Activated CD4-positive, alpha-beta memory T cell treated with anti-CD3 and anti-CD28 coated beads for 36 hours (primary cell): ENCODE measurements around the gene SUN5. TPM values are rescaled to one million over a fixed set of nuclear protein-coding genes. Genes with fewer than 3 reads are reported as not detected.
A peak's percentile ranks its signal among the peaks of the same experiment; 100 is the strongest.
"Not testable (repeated sequence)": the region's sequence is repeated elsewhere in the genome, so short reads cannot be mapped to it uniquely, and the experiment has no call there.

ENCODE experiments used
- CTCF ChIA-PET: fragments of 350-600 bp; sonication (Branson Sonifier 250); formaldehyde crosslinking; loops from one replicate; lab custom pipeline; 2021; ENCODE audit warnings: antibody characterized with exemption, inconsistent platforms; lab: Charles Lee
- POLR2A ChIA-PET: fragments of 350-600 bp; sonication (Branson Sonifier 250); formaldehyde crosslinking; loops from one replicate; lab custom pipeline; 2021; ENCODE audit warnings: antibody characterized with exemption; lab: Charles Lee
- DNase-seq: peaks from one replicate; pipeline ENCODE4 v3.0.0-alpha.2; 2020
- H3K27ac Mint-ChIP-seq: one replicate; pipeline ENCODE4 v1.8.0; 2021; ENCODE audit warnings: mixed read lengths
- H3K27me3 Mint-ChIP-seq: one replicate; pipeline ENCODE4 v1.8.0; 2021; ENCODE audit warnings: mixed read lengths
- H3K36me3 Mint-ChIP-seq: one replicate; pipeline ENCODE4 v1.8.0; 2021; ENCODE audit warnings: mixed read lengths
- H3K4me1 Mint-ChIP-seq: one replicate; pipeline ENCODE4 v1.8.0; 2021; ENCODE audit warnings: low read depth, mixed read lengths
- H3K4me3 Mint-ChIP-seq: one replicate; pipeline ENCODE4 v1.8.0; 2021; ENCODE audit warnings: mild to moderate bottlenecking, mixed read lengths
- H3K9me3 Mint-ChIP-seq: one replicate; pipeline ENCODE4 v1.8.0; 2021; ENCODE audit warnings: mixed read lengths
- intact Hi-C: fragments of 100-400 bp; cut with micrococcal nuclease; formaldehyde crosslinking; loops from one replicate; pipeline ENCODE4 v1.15.1; 2023
- total RNA-seq, 2 experiments: library from RNA; stranded (reverse); gene quantifications; one replicate each; pipeline ENCODE4 v1.2.3, GENCODE V29; 2021

The SUN5 gene
- total RNA-seq, 2 experiments from 2014 or later = not detected

- Mint-ChIP-seq H3K27ac (peak overlapping the region; percentile 38), H3K4me3 (no peak overlapping the region), H3K4me1 (peaks cover 43% of the 10 kb centered on the region), H3K9me3 (peaks cover 16% of the 10 kb centered on the region), H3K27me3 (no peaks in the 10 kb centered on the region), H3K36me3 (peaks cover 8% of the 10 kb centered on the region)
- ChIA-PET POLR2A (interaction anchor here (1.3 kb wide), 1 partner anchor 9 kb away, joined by 7 read pairs; no protein-coding TSS in a partner anchor), CTCF (interaction anchor here (0.9 to 1.2 kb wide), 3 partner anchors 22 to 54 kb away, joined by 3 read pairs; no protein-coding TSS in a partner anchor)
- peak; percentile 7 for DNase-seq
- intact Hi-C loops = no loop called here
These were observed 28.2 kb downstream of the SUN5 start for GRCh38 chr20:32975698-32976674.

DNA sequence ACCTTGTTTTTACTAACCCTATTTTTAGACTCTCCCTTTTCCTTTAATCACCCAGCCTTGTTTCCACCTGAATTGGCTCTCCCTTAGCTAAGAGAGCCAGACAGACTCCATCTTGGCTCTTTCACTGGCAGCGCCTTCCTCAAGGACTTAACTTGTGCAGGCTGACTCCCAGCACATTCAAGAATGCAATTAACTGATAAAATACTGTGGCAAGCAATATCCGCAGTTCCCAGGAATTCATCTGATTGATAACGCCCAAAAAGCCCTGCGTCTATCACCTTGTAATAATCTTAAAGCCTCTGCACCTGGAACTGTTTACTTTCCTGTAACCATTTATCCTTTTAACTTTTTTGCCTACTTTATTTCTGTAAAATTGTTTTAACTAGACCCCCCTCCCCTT is 29.1 kb downstream of the SUN5 start:
- H3K4me3 Mint-ChIP-seq, H3K27me3 Mint-ChIP-seq, H3K27ac Mint-ChIP-seq, POLR2A ChIA-PET, H3K36me3 Mint-ChIP-seq, CTCF ChIA-PET, intact Hi-C loops, DNase-seq: not testable (repeated sequence)
- Mint-ChIP-seq H3K9me3 (peaks cover 16% of the 10 kb centered on the region), H3K4me1 (peaks cover 52% of the 10 kb centered on the region)

- H3K36me3 Mint-ChIP-seq, H3K27me3 Mint-ChIP-seq, POLR2A ChIA-PET, H3K27ac Mint-ChIP-seq, H3K4me3 Mint-ChIP-seq, intact Hi-C loops: not testable (repeated sequence)
- Mint-ChIP-seq H3K4me1 (peaks cover 59% of the 10 kb centered on the region), H3K9me3 (peaks cover 16% of the 10 kb centered on the region)
- peak; percentile 6 for DNase-seq
- CTCF ChIA-PET = interaction anchor here (0.8 to 1.8 kb wide), 3 partner anchors 28 to 30 kb away, joined by 3 to 6 read pairs (median 5); partner anchors contain the start of gene SUN5
These were observed 29.8 kb downstream of the SUN5 start for GRCh38 chr20:32974204-32975064.

DNA sequence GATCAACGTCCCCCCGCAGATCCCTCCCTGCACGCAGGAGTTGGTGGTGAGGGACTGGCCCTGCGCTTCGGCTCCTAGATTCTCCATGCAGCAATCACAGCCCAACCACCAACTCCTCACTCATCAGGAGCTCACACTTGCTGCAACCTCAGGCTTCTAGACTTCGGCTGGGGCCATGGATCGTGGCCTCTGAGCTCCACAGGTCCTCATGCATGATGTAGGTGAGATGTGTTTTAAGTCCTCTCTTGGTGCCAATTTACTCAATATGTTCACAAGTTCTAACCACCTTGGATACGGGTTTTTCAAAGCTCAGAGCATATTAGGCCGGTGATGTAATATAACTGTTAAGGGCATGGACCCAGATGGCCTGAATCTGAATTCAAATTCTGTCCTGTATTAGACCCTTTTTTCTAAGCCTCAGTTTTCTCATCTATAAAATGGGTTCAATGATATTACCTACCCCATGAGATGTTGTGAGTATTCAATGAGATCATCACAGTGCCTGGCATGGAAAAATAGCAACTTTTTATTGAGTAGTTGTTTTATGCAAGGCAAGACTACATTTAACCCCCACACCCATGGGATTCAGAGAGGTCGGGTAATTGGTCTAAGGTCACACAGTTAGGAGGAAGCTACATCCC is 31.0 kb downstream of the SUN5 start:
- H3K4me1 Mint-ChIP-seq = peaks cover 71% of the 10 kb centered on the region
- ChIA-PET POLR2A (no interaction called here), CTCF (interaction anchor here (0.8 to 2.9 kb wide), 5 partner anchors 27 to 71 kb away, joined by 3 to 9 read pairs (median 5); partner anchors contain the start of gene SUN5)
- no peak overlapping the region for H3K4me3 Mint-ChIP-seq
- DNase-seq = peak; percentile 18
- H3K36me3 Mint-ChIP-seq = peaks cover 8% of the 10 kb centered on the region
- intact Hi-C loops = loop anchor here (2.0 kb wide), 2 partner anchors 22 to 32 kb away; partner anchors contain the start of gene SUN5
- H3K27me3 Mint-ChIP-seq = no peaks in the 10 kb centered on the region
- peaks cover 16% of the 10 kb centered on the region for H3K9me3 Mint-ChIP-seq
- H3K27ac Mint-ChIP-seq = no peak overlapping the region

DNA sequence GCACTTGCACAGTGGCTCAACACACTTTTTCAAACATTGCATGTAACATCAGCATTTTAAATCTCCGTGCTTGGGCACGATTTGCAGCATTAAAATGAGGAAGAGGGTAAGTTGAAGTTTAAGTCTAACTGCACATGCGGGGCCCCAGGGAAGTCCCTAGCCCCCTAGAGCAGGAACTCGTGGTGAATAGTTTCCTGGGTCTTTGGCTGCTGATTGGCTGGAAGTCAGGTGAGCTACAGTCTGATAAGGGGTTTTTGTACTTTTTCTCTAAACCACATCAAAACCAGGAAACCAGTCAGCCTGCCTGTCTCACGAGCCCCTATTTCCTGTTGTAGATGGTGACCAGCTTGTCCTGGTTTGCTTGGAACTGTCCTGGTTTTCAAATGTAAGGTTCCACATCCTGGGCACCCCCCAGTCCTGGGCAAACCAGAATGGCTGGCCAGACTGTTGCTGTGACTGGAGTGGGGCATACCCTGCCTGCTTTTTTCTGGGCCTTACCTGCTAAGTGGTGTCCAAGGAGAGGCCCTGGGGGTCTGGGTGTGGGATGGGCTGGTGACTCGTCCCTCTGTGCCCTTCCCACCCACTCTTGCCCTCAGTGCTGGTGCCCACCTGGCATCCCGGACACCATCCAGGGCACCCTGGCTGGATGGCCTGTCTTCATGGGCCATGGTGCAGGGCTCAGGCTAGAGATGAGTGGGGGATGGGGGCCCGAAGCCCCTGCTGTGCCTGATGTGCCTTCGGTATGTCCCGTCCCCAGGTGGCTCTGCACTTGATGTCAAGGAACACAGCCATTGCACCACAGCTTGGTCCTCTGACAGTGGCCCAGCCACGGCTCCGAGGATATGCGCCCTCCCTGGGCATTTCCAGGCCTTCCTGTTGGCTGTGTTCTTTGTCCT is 31.8 kb downstream of the SUN5 start:
- intact Hi-C loops = loop anchor here (1.0 to 2.0 kb wide), 3 partner anchors 22 to 32 kb away; partner anchors contain the start of gene SUN5
- H3K27me3 Mint-ChIP-seq = no peaks in the 10 kb centered on the region
- no peak overlapping the region for H3K27ac Mint-ChIP-seq
- POLR2A ChIA-PET = interaction anchor here (1.9 kb wide), 1 partner anchor 27 kb away, joined by 5 read pairs; no protein-coding TSS in a partner anchor
- DNase-seq = peak; percentile 91
- CTCF ChIA-PET = interaction anchor here (1.1 to 2.9 kb wide), 3 partner anchors 27 to 70 kb away, joined by 3 to 9 read pairs (median 7); partner anchors contain the start of gene SUN5
- peaks cover 73% of the 10 kb centered on the region for H3K4me1 Mint-ChIP-seq
- H3K9me3 Mint-ChIP-seq = peaks cover 16% of the 10 kb centered on the region
- no peak overlapping the region for H3K4me3 Mint-ChIP-seq
- peaks cover 8% of the 10 kb centered on the region for H3K36me3 Mint-ChIP-seq

GRCh38 chr20:32971703-32972161 is 32.5 kb downstream of the SUN5 start:
- Mint-ChIP-seq H3K4me1 (peaks cover 79% of the 10 kb centered on the region), H3K36me3 (peaks cover 7% of the 10 kb centered on the region), H3K9me3 (peaks cover 13% of the 10 kb centered on the region), H3K4me3 (no peak overlapping the region), H3K27ac (no peak overlapping the region), H3K27me3 (no peaks in the 10 kb centered on the region)
- POLR2A ChIA-PET = interaction anchor here (1.2 to 1.9 kb wide), 2 partner anchors 15 to 26 kb away, joined by 3 to 5 read pairs; no protein-coding TSS in a partner anchor
- DNase-seq = no peak
- intact Hi-C loops = loop anchor here (1.0 to 2.0 kb wide), 3 partner anchors 23 to 33 kb away; partner anchors contain the start of gene SUN5
- CTCF ChIA-PET = interaction anchor here (1.9 to 2.9 kb wide), 2 partner anchors 26 to 33 kb away, joined by 7 to 9 read pairs; partner anchors contain the start of gene SUN5

- ChIA-PET CTCF (interaction anchor here (0.9 to 2.9 kb wide), 3 partner anchors 25 to 132 kb away, joined by 3 to 9 read pairs (median 7); partner anchors contain the start of gene SUN5), POLR2A (interaction anchor here (1.2 to 1.9 kb wide), 2 partner anchors 15 to 25 kb away, joined by 3 to 5 read pairs; no protein-coding TSS in a partner anchor)
- Mint-ChIP-seq H3K4me3 (no peak overlapping the region), H3K27ac (no peak overlapping the region), H3K36me3 (peaks cover under 1% of the 10 kb centered on the region), H3K27me3 (no peaks in the 10 kb centered on the region), H3K9me3 (peaks cover 5% of the 10 kb centered on the region), H3K4me1 (peaks cover 79% of the 10 kb centered on the region)
- intact Hi-C loops = no loop called here
- peak; percentile 22 for DNase-seq
These were observed 33.3 kb downstream of the SUN5 start for GRCh38 chr20:32970973-32971300.

GRCh38 chr20:32970115-32970972 is 33.9 kb downstream of the SUN5 start:
- Mint-ChIP-seq H3K27ac (no peak overlapping the region), H3K4me3 (no peak overlapping the region), H3K4me1 (peaks cover 85% of the 10 kb centered on the region), H3K36me3 (no peaks in the 10 kb centered on the region), H3K9me3 (peaks cover under 1% of the 10 kb centered on the region), H3K27me3 (no peaks in the 10 kb centered on the region)
- DNase-seq = peak; percentile 8
- ChIA-PET POLR2A (interaction anchor here (0.5 to 1.9 kb wide), 3 partner anchors 16 to 1133 kb away, joined by 3 to 5 read pairs (median 3); no protein-coding TSS in a partner anchor), CTCF (interaction anchor here (0.9 to 2.9 kb wide), 3 partner anchors 25 to 131 kb away, joined by 3 to 9 read pairs (median 7); partner anchors contain the start of gene SUN5)
- intact Hi-C loops = no loop called here

DNA sequence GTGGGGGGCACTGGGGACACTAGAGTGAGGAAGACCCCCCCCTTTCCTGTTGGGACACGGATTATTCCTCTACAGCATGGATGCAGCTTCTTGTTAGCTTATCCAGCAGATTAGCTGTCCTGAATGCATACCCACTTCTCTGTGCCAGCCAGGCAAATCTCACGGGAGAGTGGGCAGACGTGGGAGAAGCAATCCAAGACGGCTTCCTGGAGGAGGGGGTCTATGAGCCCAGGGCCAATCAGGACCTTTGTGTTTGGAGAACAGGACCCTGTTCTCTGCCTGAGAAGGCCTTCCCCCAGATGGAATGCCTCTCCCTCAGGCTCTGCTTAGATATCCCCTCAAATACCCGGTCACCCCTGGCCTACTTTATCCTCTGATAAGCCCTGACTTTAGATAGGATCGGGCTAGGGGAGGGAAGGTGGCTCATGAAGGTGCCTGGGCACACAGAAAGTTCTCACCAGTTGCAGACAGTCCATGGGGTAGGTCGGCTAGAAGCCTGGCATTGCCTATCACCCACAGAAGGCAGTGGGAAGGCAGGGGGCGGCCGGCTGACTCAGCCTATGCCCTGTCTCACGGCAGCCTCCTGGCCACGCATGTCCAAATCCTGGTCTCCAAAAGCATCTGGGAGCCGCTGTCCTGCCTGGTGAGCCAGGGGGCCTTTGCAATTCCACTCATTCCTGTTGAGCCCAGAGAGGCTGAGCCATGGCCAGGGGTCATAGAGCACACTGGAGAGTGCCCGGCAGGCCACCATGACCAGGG is 34.7 kb downstream of the SUN5 start:
- Mint-ChIP-seq H3K27me3 (no peaks in the 10 kb centered on the region), H3K4me1 (peaks cover 84% of the 10 kb centered on the region), H3K27ac (no peak overlapping the region), H3K4me3 (no peak overlapping the region), H3K9me3 (no peaks in the 10 kb centered on the region), H3K36me3 (no peaks in the 10 kb centered on the region)
- intact Hi-C loops = loop anchor here (5.0 kb wide), 1 partner anchor 612 kb away; the partner anchor contains the start of gene ASXL1
- ChIA-PET CTCF (interaction anchor here (1.2 kb wide), 1 partner anchor 23 kb away, joined by 3 read pairs; no protein-coding TSS in a partner anchor), POLR2A (no interaction called here)
- DNase-seq = peak; percentile 22
